ENCODE measurements around the gene CHIC2. TPM values are rescaled to one million over a fixed set of nuclear protein-coding genes. Genes with fewer than 3 reads are reported as not detected.
"Not testable (repeated sequence)": the region's sequence is repeated elsewhere in the genome, so short reads cannot be mapped to it uniquely, and the experiment has no call there.

The CHIC2 gene
- total and polyA plus RNA-seq, 3 donors from 2014 or later, result 83.4 to 129 (median 113) TPM

- intact Hi-C loops (cut with DNase I; ENCODE audit: low total_unique reads), result no loop called here
- no peaks in the 10 kb centered on the region for H3K36me3 ChIP-seq (ENCODE audit: low read depth, missing control alignments)
- H3K27ac ChIP-seq, result no peak overlapping the region
- 71 to 73% methylated on average over 3 of the region's 3 CpGs for WGBS, 2 donors
- DNase-seq, result no peak
- H3K27me3 ChIP-seq, result no peaks in the 10 kb centered on the region
- no peak for TF ChIP-seq CTCF (IDR thresholded peaks at IDR 0.05)
- TF ChIP-seq POLR2A (IDR thresholded peaks at IDR 0.05), result no peak
- peaks cover 23% of the 10 kb centered on the region for H3K4me1 ChIP-seq
- no peaks in the 10 kb centered on the region for H3K9me3 ChIP-seq
- H3K4me3 ChIP-seq, result no peak overlapping the region
Measured at GRCh38 chr4:54058171-54058570, 6.2 kb downstream of the CHIC2 start.

- H3K36me3 ChIP-seq (ENCODE audit: low read depth, missing control alignments), result no peaks in the 10 kb centered on the region
- H3K27me3 ChIP-seq, result no peaks in the 10 kb centered on the region
- no peak for TF ChIP-seq POLR2A (IDR thresholded peaks at IDR 0.05)
- TF ChIP-seq CTCF (IDR thresholded peaks at IDR 0.05), result no peak
- no peak overlapping the region for H3K4me3 ChIP-seq
- no peak overlapping the region for H3K27ac ChIP-seq
- no peaks in the 10 kb centered on the region for H3K9me3 ChIP-seq
- peaks cover 15% of the 10 kb centered on the region for H3K4me1 ChIP-seq
- DNase-seq, result no peak
- intact Hi-C loops (cut with DNase I; ENCODE audit: low total_unique reads), result no loop called here
Measured at GRCh38 chr4:54056360-54056759, 8.0 kb downstream of the CHIC2 start.

- no peak overlapping the region for H3K27ac ChIP-seq
- intact Hi-C loops (cut with DNase I; ENCODE audit: low total_unique reads), result no loop called here
- H3K9me3 ChIP-seq, result no peaks in the 10 kb centered on the region
- TF ChIP-seq POLR2A (IDR thresholded peaks at IDR 0.05) (no peak), CTCF (IDR thresholded peaks at IDR 0.05) (no peak)
- H3K27me3 ChIP-seq, result no peaks in the 10 kb centered on the region
- WGBS, 2 donors, result 77 to 87% methylated on average over 1 of the region's 1 CpG
- no peaks in the 10 kb centered on the region for H3K36me3 ChIP-seq (ENCODE audit: low read depth, missing control alignments)
- DNase-seq, result no peak
- no peak overlapping the region for H3K4me3 ChIP-seq
- peaks cover 6% of the 10 kb centered on the region for H3K4me1 ChIP-seq
Measured at GRCh38 chr4:54055494-54055893, 8.9 kb downstream of the CHIC2 start.

- no peak overlapping the region for H3K27ac ChIP-seq
- H3K4me1 ChIP-seq, result peaks cover 5% of the 10 kb centered on the region
- no peak overlapping the region for H3K4me3 ChIP-seq
- intact Hi-C loops (cut with DNase I; ENCODE audit: low total_unique reads), result no loop called here
- H3K9me3 ChIP-seq, result no peaks in the 10 kb centered on the region
- H3K27me3 ChIP-seq, result no peaks in the 10 kb centered on the region
- no peak for TF ChIP-seq CTCF (IDR thresholded peaks at IDR 0.05)
- no peak for TF ChIP-seq POLR2A (IDR thresholded peaks at IDR 0.05)
- no peaks in the 10 kb centered on the region for H3K36me3 ChIP-seq (ENCODE audit: low read depth, missing control alignments)
- WGBS, 2 donors, result 94 to 100% methylated on average over 2 of the region's 2 CpGs
- DNase-seq, result no peak
Measured at GRCh38 chr4:54054501-54054900, 9.9 kb downstream of the CHIC2 start.

- DNase-seq; H3K27me3 ChIP-seq; H3K36me3 ChIP-seq (ENCODE audit: low read depth, missing control alignments); H3K27ac ChIP-seq; H3K4me1 ChIP-seq; H3K9me3 ChIP-seq; intact Hi-C loops (cut with DNase I; ENCODE audit: low total_unique reads); H3K4me3 ChIP-seq: not testable (repeated sequence)
- 83 to 87% methylated on average over 5 of the region's 5 CpGs for WGBS, 2 donors
Measured at GRCh38 chr4:54053322-54053721, 11.1 kb downstream of the CHIC2 start.
